DND-41 (cell line): ENCODE measurements around the gene NBL1.

Source experiments
- CTCF ChIP-seq: IDR thresholded peaks from 2 replicates; pipeline ENCODE4 v1.5.1; 2012; ENCODE audit warnings: borderline replicate concordance, low read length, moderate library complexity, mild to moderate bottlenecking; ENCODE audit not compliant: poor library complexity, severe bottlenecking; ENCODE audit errors: extremely low read depth
- EZH2 ChIP-seq: IDR thresholded peaks from 3 replicates; pipeline ENCODE4 v1.6.1; 2012; ENCODE audit warnings: borderline replicate concordance, low read depth, mild to moderate bottlenecking, moderate library complexity, low read length, inconsistent platforms; ENCODE audit not compliant: severe bottlenecking

DNA sequence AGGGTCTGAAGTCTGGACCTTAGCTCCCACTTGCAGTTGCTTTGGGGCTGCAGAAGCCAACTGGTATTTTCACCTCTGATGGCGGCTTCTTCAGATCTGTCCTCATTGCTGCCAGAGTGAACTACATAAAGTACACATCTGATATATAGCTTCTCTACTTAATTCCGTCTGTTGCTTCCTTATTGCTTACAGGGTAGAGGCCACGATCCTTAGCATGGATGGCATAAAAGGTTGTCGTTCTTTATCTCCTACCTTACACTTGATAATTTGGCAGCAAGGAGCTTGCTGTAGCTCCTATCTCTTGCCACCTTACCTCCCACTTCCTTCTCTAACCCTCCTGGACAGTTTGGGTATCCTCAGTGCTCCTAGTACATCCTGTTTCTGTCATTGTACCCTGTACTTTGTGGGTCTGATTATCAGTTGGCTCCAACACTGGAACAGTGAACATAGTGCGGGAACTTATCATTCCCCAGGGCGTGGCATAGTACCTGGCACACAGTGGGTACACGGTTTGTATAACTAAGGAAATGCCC lies 30.9 kb upstream of the NBL1 start:
- no peak for TF ChIP-seq CTCF
- no peak for TF ChIP-seq EZH2
